GM21515 (cell line): ENCODE results near the gene ACSL5.

ENCODE experiments used
- ATAC-seq: cut with Tn5 transposase; IDR thresholded peaks from one replicate; pipeline ENCODE4 v1.9.1; 2021; ENCODE audit not compliant: unreplicated experiment

ACSL5 gene

GRCh38 chr10:112373912-112374338 is at the start of gene ACSL5:
Gene ACSL5 (plus strand): TSS chr10:112374116. CDS start chr10:112394947, 20,831 bp downstream.
- no peak for ATAC-seq

GRCh38 chr10:112327678-112328077 is 46.2 kb upstream of the ACSL5 start:
- ATAC-seq: no peak

GRCh38 chr10:112330162-112330561 is 43.8 kb upstream of the ACSL5 start:
- ATAC-seq: no peak

- no peak for ATAC-seq
Measured at GRCh38 chr10:112330607-112331160, 43.2 kb upstream of the ACSL5 start.

- ATAC-seq: no peak
Measured at GRCh38 chr10:112332022-112332421, 41.9 kb upstream of the ACSL5 start.

- ATAC-seq: no peak
Measured at GRCh38 chr10:112332509-112333228, 41.2 kb upstream of the ACSL5 start.

- ATAC-seq: no peak
Measured at GRCh38 chr10:112333452-112333851, 40.5 kb upstream of the ACSL5 start.

GRCh38 chr10:112335111-112335867 is 38.6 kb upstream of the ACSL5 start:
- ATAC-seq: no peak

GRCh38 chr10:112335868-112336265 is 38.0 kb upstream of the ACSL5 start:
- ATAC-seq: no peak

- ATAC-seq: no peak
Measured at GRCh38 chr10:112336556-112337201, 37.2 kb upstream of the ACSL5 start.

- no peak for ATAC-seq
Measured at GRCh38 chr10:112338957-112339356, 35.0 kb upstream of the ACSL5 start.

GRCh38 chr10:112340601-112341000 is 33.3 kb upstream of the ACSL5 start:
- no peak for ATAC-seq

GRCh38 chr10:112343056-112343806 is 30.7 kb upstream of the ACSL5 start:
- ATAC-seq: no peak

- ATAC-seq: no peak
Measured at GRCh38 chr10:112344261-112344660, 29.7 kb upstream of the ACSL5 start.

GRCh38 chr10:112345202-112345601 is 28.7 kb upstream of the ACSL5 start:
- ATAC-seq: no peak

GRCh38 chr10:112345743-112346142 is 28.2 kb upstream of the ACSL5 start:
- no peak for ATAC-seq

GRCh38 chr10:112346774-112347173 is 27.1 kb upstream of the ACSL5 start:
- ATAC-seq: no peak

GRCh38 chr10:112347709-112348671 is 25.9 kb upstream of the ACSL5 start:
- ATAC-seq: no peak

- ATAC-seq: no peak
Measured at GRCh38 chr10:112348759-112349158, 25.2 kb upstream of the ACSL5 start.
